Gastroesophageal sphincter (tissue), 2 donors: ENCODE results near the gene IKZF3.

ENCODE experiments used
- POLR2A ChIP-seq, 2 donors: fragments of 450-650 bp; IDR thresholded peaks; one replicate each; pipeline ENCODE4 v1.6.1; 2017; ENCODE audit warnings: antibody characterized with exemption in 2 of 2, mild to moderate bottlenecking in 2 of 2, moderate library complexity in 1 of 2
- POLR2AphosphoS5 ChIP-seq: sonication (generic); formaldehyde crosslinking; IDR thresholded peaks from one replicate; pipeline ENCODE4 v1.6.1; 2017; ENCODE audit warnings: antibody characterized with exemption

DNA sequence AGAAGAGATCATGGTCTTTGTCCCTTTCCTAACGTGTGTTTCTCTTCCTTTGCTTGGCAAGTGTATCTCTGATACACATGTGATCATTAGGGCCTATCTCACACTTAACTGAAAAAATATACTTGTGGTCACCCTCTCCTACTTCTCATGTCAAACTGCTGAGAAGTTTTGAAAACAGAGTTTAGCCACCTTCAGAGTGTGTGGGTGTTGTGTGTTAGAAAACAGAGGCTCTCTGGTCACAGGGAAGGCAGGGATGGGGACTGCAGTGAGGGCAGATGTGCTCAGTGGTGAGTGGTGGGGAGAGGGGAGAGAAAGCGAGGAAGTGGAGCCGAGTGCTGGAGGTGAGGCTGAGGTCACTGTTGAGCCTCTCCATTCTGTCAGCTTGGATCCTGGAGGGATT is 97.0 kb downstream of the IKZF3 start:
- TF ChIP-seq POLR2A (IDR thresholded peaks at IDR 0.05): no peak
- no peak for TF ChIP-seq POLR2AphosphoS5
